Activated naive CD4-positive, alpha-beta T cell treated with anti-CD3 and anti-CD28 coated beads, Interleukin-2, amount 10 ng/mL, durations not matched to agents 7 days and 5 days (primary cell): ENCODE data around the gene CGA.

Experiments used
- CTCF ChIA-PET: fragments of 350-600 bp; sonication (Branson Sonifier 250); formaldehyde crosslinking; loops from one replicate; lab custom pipeline; 2021; ENCODE audit warnings: antibody characterized with exemption; lab: Charles Lee
- DNase-seq: peaks from one replicate; pipeline ENCODE4 v3.0.0-alpha.2; 2020
- H3K27ac Mint-ChIP-seq: one replicate; pipeline ENCODE4 v1.8.0; 2021; ENCODE audit warnings: mild to moderate bottlenecking, moderate library complexity, mixed read lengths
- H3K27me3 Mint-ChIP-seq: one replicate; pipeline ENCODE4 v1.8.0; 2021; ENCODE audit warnings: mild to moderate bottlenecking, mixed read lengths
- H3K36me3 Mint-ChIP-seq: one replicate; pipeline ENCODE4 v1.8.0; 2021; ENCODE audit warnings: mixed read lengths
- H3K4me1 Mint-ChIP-seq: one replicate; pipeline ENCODE4 v1.8.0; 2021; ENCODE audit warnings: mixed read lengths
- H3K4me3 Mint-ChIP-seq: one replicate; pipeline ENCODE4 v1.8.0; 2021; ENCODE audit warnings: mild to moderate bottlenecking, moderate library complexity, mixed read lengths
- H3K9me3 Mint-ChIP-seq: one replicate; pipeline ENCODE4 v1.8.0; 2021; ENCODE audit warnings: mixed read lengths

CGA gene

GRCh38 chr6:87102151-87102621, 7.3 kb upstream of the CGA start:
- CTCF ChIA-PET = no interaction called here
- H3K9me3 Mint-ChIP-seq = no peaks in the 10 kb centered on the region
- no peak overlapping the region for H3K4me3 Mint-ChIP-seq
- H3K27ac Mint-ChIP-seq = no peak overlapping the region
- no peak for DNase-seq
- peaks cover 5% of the 10 kb centered on the region for H3K27me3 Mint-ChIP-seq
- no peaks in the 10 kb centered on the region for H3K4me1 Mint-ChIP-seq
- no peaks in the 10 kb centered on the region for H3K36me3 Mint-ChIP-seq

GRCh38 chr6:87101067-87101466, 6.2 kb upstream of the CGA start:
- CTCF ChIA-PET = interaction anchor here (1.9 kb wide), 1 partner anchor 22 kb away, joined by 5 read pairs; no protein-coding TSS in a partner anchor
- peaks cover 6% of the 10 kb centered on the region for H3K27me3 Mint-ChIP-seq
- no peaks in the 10 kb centered on the region for H3K36me3 Mint-ChIP-seq
- H3K27ac Mint-ChIP-seq = no peak overlapping the region
- DNase-seq = no peak
- H3K4me1 Mint-ChIP-seq = no peaks in the 10 kb centered on the region
- H3K9me3 Mint-ChIP-seq = no peaks in the 10 kb centered on the region
- no peak overlapping the region for H3K4me3 Mint-ChIP-seq

- DNase-seq = no peak
- no peaks in the 10 kb centered on the region for H3K9me3 Mint-ChIP-seq
- no peak overlapping the region for H3K27ac Mint-ChIP-seq
- no peaks in the 10 kb centered on the region for H3K36me3 Mint-ChIP-seq
- H3K27me3 Mint-ChIP-seq = peaks cover 13% of the 10 kb centered on the region
- CTCF ChIA-PET = interaction anchor here (1.9 kb wide), 1 partner anchor 21 kb away, joined by 5 read pairs; no protein-coding TSS in a partner anchor
- H3K4me3 Mint-ChIP-seq = no peak overlapping the region
- no peaks in the 10 kb centered on the region for H3K4me1 Mint-ChIP-seq
Measured at GRCh38 chr6:87100216-87100615, 5.3 kb upstream of the CGA start.

GRCh38 chr6:87099472-87099871, 4.6 kb upstream of the CGA start:
- no peak for DNase-seq
- Mint-ChIP-seq H3K27me3 (peaks cover 13% of the 10 kb centered on the region), H3K4me1 (no peaks in the 10 kb centered on the region), H3K36me3 (no peaks in the 10 kb centered on the region), H3K4me3 (no peak overlapping the region), H3K9me3 (no peaks in the 10 kb centered on the region), H3K27ac (no peak overlapping the region)
- CTCF ChIA-PET = interaction anchor here (1.9 kb wide), 1 partner anchor 20 kb away, joined by 5 read pairs; no protein-coding TSS in a partner anchor

- H3K9me3 Mint-ChIP-seq = no peaks in the 10 kb centered on the region
- CTCF ChIA-PET = interaction anchor here (0.6 to 2.2 kb wide), 2 partner anchors 16 to 28 kb away, joined by 3 to 8 read pairs; no protein-coding TSS in a partner anchor
- no peak overlapping the region for H3K27ac Mint-ChIP-seq
- H3K4me1 Mint-ChIP-seq = no peaks in the 10 kb centered on the region
- H3K36me3 Mint-ChIP-seq = no peaks in the 10 kb centered on the region
- H3K27me3 Mint-ChIP-seq = peaks cover 18% of the 10 kb centered on the region
- H3K4me3 Mint-ChIP-seq = no peak overlapping the region
- no peak for DNase-seq
Measured at GRCh38 chr6:87094576-87094975, 330 bp downstream of the CGA start.

GRCh38 chr6:87093651-87094050, 1.3 kb downstream of the CGA start:
- Mint-ChIP-seq H3K4me3 (no peak overlapping the region), H3K27me3 (peaks cover 18% of the 10 kb centered on the region), H3K4me1 (no peaks in the 10 kb centered on the region), H3K27ac (no peak overlapping the region), H3K36me3 (no peaks in the 10 kb centered on the region), H3K9me3 (no peaks in the 10 kb centered on the region)
- no peak for DNase-seq
- CTCF ChIA-PET = interaction anchor here (2.2 kb wide), 1 partner anchor 15 kb away, joined by 8 read pairs; no protein-coding TSS in a partner anchor

- no peaks in the 10 kb centered on the region for H3K36me3 Mint-ChIP-seq
- CTCF ChIA-PET = no interaction called here
- peaks cover 18% of the 10 kb centered on the region for H3K27me3 Mint-ChIP-seq
- no peaks in the 10 kb centered on the region for H3K4me1 Mint-ChIP-seq
- no peaks in the 10 kb centered on the region for H3K9me3 Mint-ChIP-seq
- no peak overlapping the region for H3K4me3 Mint-ChIP-seq
- no peak overlapping the region for H3K27ac Mint-ChIP-seq
- no peak for DNase-seq
Measured at GRCh38 chr6:87093199-87093598, 1.7 kb downstream of the CGA start.

- Mint-ChIP-seq H3K4me3 (no peak overlapping the region), H3K36me3 (no peaks in the 10 kb centered on the region), H3K27me3 (peaks cover 18% of the 10 kb centered on the region), H3K9me3 (no peaks in the 10 kb centered on the region), H3K27ac (no peak overlapping the region), H3K4me1 (no peaks in the 10 kb centered on the region)
- no peak for DNase-seq
- CTCF ChIA-PET = no interaction called here
Measured at GRCh38 chr6:87092435-87092834, 2.5 kb downstream of the CGA start.

GRCh38 chr6:87089135-87089534, 5.8 kb downstream of the CGA start:
- H3K36me3 Mint-ChIP-seq = no peaks in the 10 kb centered on the region
- H3K27ac Mint-ChIP-seq = no peak overlapping the region
- H3K4me1 Mint-ChIP-seq = no peaks in the 10 kb centered on the region
- CTCF ChIA-PET = interaction anchor here (1.8 kb wide), 1 partner anchor 10 kb away, joined by 5 read pairs; no protein-coding TSS in a partner anchor
- H3K4me3 Mint-ChIP-seq = no peak overlapping the region
- no peaks in the 10 kb centered on the region for H3K9me3 Mint-ChIP-seq
- no peak for DNase-seq
- H3K27me3 Mint-ChIP-seq = peaks cover 15% of the 10 kb centered on the region

GRCh38 chr6:87088076-87088475, 6.8 kb downstream of the CGA start:
- Mint-ChIP-seq H3K27ac (no peak overlapping the region), H3K4me3 (no peak overlapping the region), H3K36me3 (no peaks in the 10 kb centered on the region), H3K27me3 (peaks cover 15% of the 10 kb centered on the region), H3K9me3 (no peaks in the 10 kb centered on the region), H3K4me1 (no peaks in the 10 kb centered on the region)
- DNase-seq = no peak
- CTCF ChIA-PET = interaction anchor here (0.9 kb wide), 1 partner anchor 9 kb away, joined by 3 read pairs; no protein-coding TSS in a partner anchor

GRCh38 chr6:87082160-87082721, 12.7 kb downstream of the CGA start:
- H3K27ac Mint-ChIP-seq = no peak overlapping the region
- no peaks in the 10 kb centered on the region for H3K9me3 Mint-ChIP-seq
- H3K27me3 Mint-ChIP-seq = peaks cover 19% of the 10 kb centered on the region
- H3K4me3 Mint-ChIP-seq = no peak overlapping the region
- no peaks in the 10 kb centered on the region for H3K36me3 Mint-ChIP-seq
- no peak for DNase-seq
- no peaks in the 10 kb centered on the region for H3K4me1 Mint-ChIP-seq
- CTCF ChIA-PET = interaction anchor here (0.6 kb wide), 1 partner anchor 936 kb away, joined by 3 read pairs; no protein-coding TSS in a partner anchor

- peak; percentile 70 for DNase-seq
- Mint-ChIP-seq H3K27ac (no peak overlapping the region), H3K9me3 (no peaks in the 10 kb centered on the region), H3K4me1 (no peaks in the 10 kb centered on the region), H3K27me3 (peaks cover 13% of the 10 kb centered on the region), H3K4me3 (no peak overlapping the region), H3K36me3 (no peaks in the 10 kb centered on the region)
- CTCF ChIA-PET = interaction anchor here (0.5 to 2.9 kb wide), 15 partner anchors 8 to 854 kb away, joined by 3 to 21 read pairs (median 4); partner anchors contain the start of gene CGA
Measured at GRCh38 chr6:87078983-87079616, 15.8 kb downstream of the CGA start.

GRCh38 chr6:87075168-87075567, 19.7 kb downstream of the CGA start:
- Mint-ChIP-seq H3K4me3 (no peak overlapping the region), H3K4me1 (no peaks in the 10 kb centered on the region), H3K27ac (no peak overlapping the region), H3K36me3 (no peaks in the 10 kb centered on the region), H3K27me3 (peaks cover 13% of the 10 kb centered on the region), H3K9me3 (no peaks in the 10 kb centered on the region)
- DNase-seq = no peak
- CTCF ChIA-PET = no interaction called here

GRCh38 chr6:87074101-87074621, 20.7 kb downstream of the CGA start:
- Mint-ChIP-seq H3K4me3 (no peak overlapping the region), H3K4me1 (no peaks in the 10 kb centered on the region), H3K27me3 (peaks cover 16% of the 10 kb centered on the region), H3K36me3 (no peaks in the 10 kb centered on the region), H3K9me3 (no peaks in the 10 kb centered on the region), H3K27ac (no peak overlapping the region)
- CTCF ChIA-PET = no interaction called here
- DNase-seq = no peak
